Sigmoid colon (tissue), 7 donors: Measurements from ENCODE around the gene HOXD3. TPM values are rescaled to one million over a fixed set of nuclear protein-coding genes. Genes with fewer than 3 reads are reported as not detected.
A peak's percentile ranks its signal among the peaks of the same experiment; 100 is the strongest.

Experiments
- DNase-seq: peaks from one replicate; pipeline ENCODE4 v3.0.0-alpha.2; 2019
- H3K27ac ChIP-seq, 4 donors: fragments of 200-600 bp; sonication (generic); one replicate each; pipeline ENCODE4 v1.5.1; 2016 to 2019; ENCODE audit warnings: mild to moderate bottlenecking in 1 of 4
- H3K27me3 ChIP-seq, 3 donors: fragments of 200-600 bp; sonication (generic); one replicate each; pipeline ENCODE4 v1.5.1; 2019; ENCODE audit warnings: mild to moderate bottlenecking in 1 of 3
- H3K36me3 ChIP-seq, 4 donors: fragments of 200-600 bp; sonication (generic); one replicate each; pipeline ENCODE4 v1.5.1; 2016 to 2019
- H3K4me1 ChIP-seq, 4 donors: fragments of 200-600 bp; sonication (generic); one replicate each; pipeline ENCODE4 v1.5.1; 2017 to 2019
- H3K4me3 ChIP-seq, 4 donors: fragments of 200-600 bp; sonication (generic); one replicate each; pipeline ENCODE4 v1.5.1; 2017 to 2019; ENCODE audit warnings: mild to moderate bottlenecking in 2 of 4, moderate library complexity in 1 of 4
- H3K9me3 ChIP-seq, 4 donors: fragments of 200-600 bp in 3 of 4; sonication (generic) in 3 of 4; one replicate each; pipeline versions ENCODE4 v1.5.1 to v1.6.1; 2013 to 2019
- CTCF ChIP-seq, 4 experiments: fragments of 450-650 bp in 3 of 4; fragments of 200-600 bp in 1 of 4; IDR thresholded peaks; one replicate each; pipeline ENCODE4 v1.5.1; 2016 to 2019; ENCODE audit warnings: antibody characterized with exemption in 4 of 4, mild to moderate bottlenecking in 3 of 4, moderate library complexity in 2 of 4
- EP300 ChIP-seq, 4 donors: sonication (generic); formaldehyde crosslinking; IDR thresholded peaks; one replicate each; pipeline ENCODE4 v1.6.1; 2017; ENCODE audit warnings: antibody characterized with exemption in 4 of 4
- POLR2A ChIP-seq, 2 donors: fragments of 450-650 bp; IDR thresholded peaks; one replicate each; pipeline ENCODE4 v1.6.1; 2016; ENCODE audit warnings: antibody characterized with exemption in 2 of 2, mild to moderate bottlenecking in 2 of 2, moderate library complexity in 2 of 2
- POLR2AphosphoS5 ChIP-seq, 4 donors: sonication (generic); formaldehyde crosslinking; IDR thresholded peaks; one replicate each; pipeline ENCODE4 v1.6.1; 2017; ENCODE audit warnings: antibody characterized with exemption in 4 of 4
- WGBS, 2 donors: extraction: QIAGEN DNeasy Blood & Tissue Kit; methylation state at CpG; one replicate each; pipeline ENCODE4 v1.1.7; 2013; 5-methylcytosine and 5-hydroxymethylcytosine counted together
- intact Hi-C: fragments of 100-400 bp; cut with DNase I; formaldehyde crosslinking; loops from one replicate; pipeline ENCODE4 v1.15.1; 2023
- polyA plus RNA-seq, 3 donors: library from polyadenylated mRNA; stranded (reverse); fragments of 200-250 nt; gene quantifications; one replicate each; pipeline ENCODE4 v1.2.3, GENCODE V29; 2013
- total RNA-seq, 4 donors: library from RNA; depleted of rRNA; stranded (reverse); fragments of >200 nt; gene quantifications; one replicate each; pipeline ENCODE4 v1.1.0, GENCODE V29; 2016
- donor health status: healthy with polysubstance abuse.
- donor health status: Bipolar disorder and iron deficiency.
- donor health status: healthy.

The HOXD3 gene
- total and polyA plus RNA-seq, 7 donors: 0.60 to 4.6 (median 1.4) TPM

- H3K36me3 ChIP-seq: no peaks in the 10 kb centered on the region
- H3K27me3 ChIP-seq: peaks cover 43 to 100% (median 79%) of the 10 kb centered on the region in 3 donors
- no peaks in the 10 kb centered on the region for H3K9me3 ChIP-seq
- no peak for TF ChIP-seq CTCF (IDR thresholded peaks at IDR 0.05)
- no peak for TF ChIP-seq POLR2A (IDR thresholded peaks at IDR 0.05)
- TF ChIP-seq EP300 (IDR thresholded peaks at IDR 0.05): no peak
- no peak for TF ChIP-seq POLR2AphosphoS5 (IDR thresholded peaks at IDR 0.05)
- no peak overlapping the region for H3K4me3 ChIP-seq
- intact Hi-C loops: no loop called here
- WGBS, 2 donors: 85 to 98% methylated on average over 1 of the region's 1 CpG
- peaks cover 0 to 18% (median 12%) of the 10 kb centered on the region in 4 donors for H3K4me1 ChIP-seq
- DNase-seq: no peak
- no peak overlapping the region for H3K27ac ChIP-seq
Measured at GRCh38 chr2:176170602-176171305, 13.6 kb downstream of the HOXD3 start.

GRCh38 chr2:176171351-176172006 is 14.4 kb downstream of the HOXD3 start:
- Histone ChIP-seq H3K27me3 (peaks cover 44 to 100% (median 81%) of the 10 kb centered on the region in 3 donors), H3K36me3 (no peaks in the 10 kb centered on the region), H3K27ac (no peak overlapping the region), H3K9me3 (no peaks in the 10 kb centered on the region), H3K4me1 (peaks cover 0 to 18% (median 12%) of the 10 kb centered on the region in 4 donors), H3K4me3 (peak overlapping the region in 2 of 4 donors; percentile 12 to 15)
- intact Hi-C loops: no loop called here
- WGBS, 2 donors: 39 to 79% methylated on average over 51 of the region's 51 CpGs
- TF ChIP-seq CTCF (IDR thresholded peaks at IDR 0.05): no peak
- TF ChIP-seq POLR2AphosphoS5 (IDR thresholded peaks at IDR 0.05): no peak
- no peak for TF ChIP-seq POLR2A (IDR thresholded peaks at IDR 0.05)
- TF ChIP-seq EP300 (IDR thresholded peaks at IDR 0.05): no peak
- DNase-seq: peak; percentile 69

GRCh38 chr2:176172007-176172894 is 15.1 kb downstream of the HOXD3 start:
- Histone ChIP-seq H3K4me3 (peak overlapping the region in 2 of 4 donors; percentile 12 to 15), H3K27me3 (peaks cover 47 to 100% (median 89%) of the 10 kb centered on the region in 3 donors), H3K27ac (no peak overlapping the region), H3K4me1 (peaks cover 0 to 18% (median 12%) of the 10 kb centered on the region in 4 donors), H3K9me3 (no peaks in the 10 kb centered on the region), H3K36me3 (no peaks in the 10 kb centered on the region)
- intact Hi-C loops: no loop called here
- TF ChIP-seq POLR2AphosphoS5 (IDR thresholded peaks at IDR 0.05): no peak
- WGBS, 2 donors: 40 to 79% methylated on average over 60 of the region's 60 CpGs
- no peak for DNase-seq

GRCh38 chr2:176172895-176173566 is 15.9 kb downstream of the HOXD3 start:
- WGBS, 2 donors: 46 to 70% methylated on average over 14 of the region's 14 CpGs
- Histone ChIP-seq H3K27me3 (peaks cover 53 to 100% (median 93%) of the 10 kb centered on the region in 3 donors), H3K36me3 (no peaks in the 10 kb centered on the region), H3K4me1 (peaks cover 0 to 23% (median 18%) of the 10 kb centered on the region in 4 donors), H3K9me3 (no peaks in the 10 kb centered on the region), H3K27ac (no peak overlapping the region), H3K4me3 (no peak overlapping the region)
- TF ChIP-seq CTCF (IDR thresholded peaks at IDR 0.05): no peak
- no peak for TF ChIP-seq POLR2AphosphoS5 (IDR thresholded peaks at IDR 0.05)
- TF ChIP-seq POLR2A (IDR thresholded peaks at IDR 0.05): no peak
- TF ChIP-seq EP300 (IDR thresholded peaks at IDR 0.05): no peak
- no peak for DNase-seq
- intact Hi-C loops: no loop called here
